Panc1 (cell line): ENCODE data around the gene TMEM247.

Source experiments
- POLR2AphosphoS5 ChIP-seq: IDR thresholded peaks from 2 replicates; pipeline ENCODE4 v1.6.1; 2012; ENCODE audit warnings: mild to moderate bottlenecking, low read depth, low read length, moderate library complexity
- SIN3A ChIP-seq: IDR thresholded peaks from 2 replicates; pipeline ENCODE4 v1.6.1; 2012; ENCODE audit warnings: low read depth, mild to moderate bottlenecking, low read length, moderate library complexity, borderline replicate concordance; ENCODE audit not compliant: insufficient read depth
- TCF7L2 ChIP-seq: IDR thresholded peaks from 2 replicates; pipeline ENCODE4 v1.6.1; 2011; ENCODE audit warnings: mild to moderate bottlenecking, low read depth, low read length, inconsistent platforms
- TF ChIP-seq, protein P1 (sequence below): fragments of 450-650 bp; IDR thresholded peaks from 2 replicates; pipeline ENCODE4 v1.5.1; 2017; ENCODE audit warnings: mild to moderate bottlenecking
- TF ChIP-seq, protein P2 (sequence below), 2 experiments: IDR thresholded peaks; 2 replicates each; pipeline ENCODE4 v1.6.1; 2011 to 2012; ENCODE audit warnings: low read depth in 2 of 2, control low read depth in 1 of 2, low read length in 1 of 2, mild to moderate bottlenecking in 1 of 2, moderate library complexity in 1 of 2; ENCODE audit not compliant: insufficient read depth in 1 of 2

DNA sequence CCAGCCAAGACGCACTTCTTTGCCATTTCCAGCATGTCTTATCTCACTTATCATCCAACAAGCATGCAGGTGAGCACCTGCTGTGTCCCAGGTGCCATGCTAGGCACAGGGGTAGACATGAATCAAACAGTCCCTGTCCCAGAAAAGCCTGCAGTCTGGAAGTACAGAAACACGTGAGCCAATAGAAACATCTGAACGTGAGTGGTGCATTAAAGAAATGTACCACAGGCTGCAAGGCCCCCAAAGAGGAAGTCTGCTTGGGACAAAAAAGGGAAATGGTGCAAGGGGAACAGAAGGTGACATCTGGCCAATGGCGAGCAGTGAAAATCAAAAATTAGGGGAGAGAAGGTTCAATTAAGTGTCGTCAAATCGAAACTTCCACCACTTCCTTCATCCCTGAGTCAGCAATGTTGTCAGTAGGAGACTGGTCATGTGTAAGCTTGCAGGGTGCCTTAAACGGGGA lies 17.6 kb upstream of the TMEM247 start:
- TF ChIP-seq, protein P1, sequence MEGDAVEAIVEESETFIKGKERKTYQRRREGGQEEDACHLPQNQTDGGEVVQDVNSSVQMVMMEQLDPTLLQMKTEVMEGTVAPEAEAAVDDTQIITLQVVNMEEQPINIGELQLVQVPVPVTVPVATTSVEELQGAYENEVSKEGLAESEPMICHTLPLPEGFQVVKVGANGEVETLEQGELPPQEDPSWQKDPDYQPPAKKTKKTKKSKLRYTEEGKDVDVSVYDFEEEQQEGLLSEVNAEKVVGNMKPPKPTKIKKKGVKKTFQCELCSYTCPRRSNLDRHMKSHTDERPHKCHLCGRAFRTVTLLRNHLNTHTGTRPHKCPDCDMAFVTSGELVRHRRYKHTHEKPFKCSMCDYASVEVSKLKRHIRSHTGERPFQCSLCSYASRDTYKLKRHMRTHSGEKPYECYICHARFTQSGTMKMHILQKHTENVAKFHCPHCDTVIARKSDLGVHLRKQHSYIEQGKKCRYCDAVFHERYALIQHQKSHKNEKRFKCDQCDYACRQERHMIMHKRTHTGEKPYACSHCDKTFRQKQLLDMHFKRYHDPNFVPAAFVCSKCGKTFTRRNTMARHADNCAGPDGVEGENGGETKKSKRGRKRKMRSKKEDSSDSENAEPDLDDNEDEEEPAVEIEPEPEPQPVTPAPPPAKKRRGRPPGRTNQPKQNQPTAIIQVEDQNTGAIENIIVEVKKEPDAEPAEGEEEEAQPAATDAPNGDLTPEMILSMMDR, result peak; percentile 65
- TF ChIP-seq, protein P2, sequence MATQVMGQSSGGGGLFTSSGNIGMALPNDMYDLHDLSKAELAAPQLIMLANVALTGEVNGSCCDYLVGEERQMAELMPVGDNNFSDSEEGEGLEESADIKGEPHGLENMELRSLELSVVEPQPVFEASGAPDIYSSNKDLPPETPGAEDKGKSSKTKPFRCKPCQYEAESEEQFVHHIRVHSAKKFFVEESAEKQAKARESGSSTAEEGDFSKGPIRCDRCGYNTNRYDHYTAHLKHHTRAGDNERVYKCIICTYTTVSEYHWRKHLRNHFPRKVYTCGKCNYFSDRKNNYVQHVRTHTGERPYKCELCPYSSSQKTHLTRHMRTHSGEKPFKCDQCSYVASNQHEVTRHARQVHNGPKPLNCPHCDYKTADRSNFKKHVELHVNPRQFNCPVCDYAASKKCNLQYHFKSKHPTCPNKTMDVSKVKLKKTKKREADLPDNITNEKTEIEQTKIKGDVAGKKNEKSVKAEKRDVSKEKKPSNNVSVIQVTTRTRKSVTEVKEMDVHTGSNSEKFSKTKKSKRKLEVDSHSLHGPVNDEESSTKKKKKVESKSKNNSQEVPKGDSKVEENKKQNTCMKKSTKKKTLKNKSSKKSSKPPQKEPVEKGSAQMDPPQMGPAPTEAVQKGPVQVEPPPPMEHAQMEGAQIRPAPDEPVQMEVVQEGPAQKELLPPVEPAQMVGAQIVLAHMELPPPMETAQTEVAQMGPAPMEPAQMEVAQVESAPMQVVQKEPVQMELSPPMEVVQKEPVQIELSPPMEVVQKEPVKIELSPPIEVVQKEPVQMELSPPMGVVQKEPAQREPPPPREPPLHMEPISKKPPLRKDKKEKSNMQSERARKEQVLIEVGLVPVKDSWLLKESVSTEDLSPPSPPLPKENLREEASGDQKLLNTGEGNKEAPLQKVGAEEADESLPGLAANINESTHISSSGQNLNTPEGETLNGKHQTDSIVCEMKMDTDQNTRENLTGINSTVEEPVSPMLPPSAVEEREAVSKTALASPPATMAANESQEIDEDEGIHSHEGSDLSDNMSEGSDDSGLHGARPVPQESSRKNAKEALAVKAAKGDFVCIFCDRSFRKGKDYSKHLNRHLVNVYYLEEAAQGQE (IDR thresholded peaks at IDR 0.05; ENCODE audit: insufficient read depth in 1 of 2, low read depth in 2 of 2, low read length in 1 of 2), result no peak
- TF ChIP-seq SIN3A, result no peak
- no peak for TF ChIP-seq POLR2AphosphoS5
- no peak for TF ChIP-seq TCF7L2
